Activated T-helper 17 cell treated with anti-CD3 and anti-CD28 coated beads, Interleukin-2, amount 50 U/mL, for 72 hours (primary cell): Measurements from ENCODE around the gene SIRT6. TPM values are rescaled to one million over a fixed set of nuclear protein-coding genes. Genes with fewer than 3 reads are reported as not detected.

ENCODE experiments used
- ATAC-seq: fragments of 150-1000 bp; cut with Tn5 transposase; replicated peaks from 2 replicates; pipeline ENCODE4 v1.10.0; 2021; ENCODE audit warnings: mild to moderate bottlenecking, moderate library complexity
- H3K27ac Mint-ChIP-seq: one replicate; pipeline ENCODE4 v1.8.0; 2022; ENCODE audit warnings: mixed read lengths
- H3K27me3 Mint-ChIP-seq: one replicate; pipeline ENCODE4 v1.8.0; 2022; ENCODE audit warnings: mixed read lengths
- H3K36me3 Mint-ChIP-seq: one replicate; pipeline ENCODE4 v1.8.0; 2022; ENCODE audit warnings: low read depth, mild to moderate bottlenecking, mixed read lengths
- H3K4me1 Mint-ChIP-seq: one replicate; pipeline ENCODE4 v1.8.0; 2022; ENCODE audit warnings: mixed read lengths
- H3K4me3 Mint-ChIP-seq: one replicate; pipeline ENCODE4 v1.8.0; 2022; ENCODE audit warnings: mild to moderate bottlenecking, mixed read lengths
- H3K9me3 Mint-ChIP-seq: one replicate; pipeline ENCODE4 v1.8.0; 2022; ENCODE audit warnings: mixed read lengths
- total RNA-seq, 2 donors: library from RNA; stranded (reverse); gene quantifications; one replicate each; pipeline ENCODE4 v1.2.3, GENCODE V29; 2022

SIRT6 gene
- total RNA-seq, 2 donors from 2014 or later: 37.9 to 38.9 TPM

GRCh38 chr19:4213116-4213515 is 30.8 kb upstream of the SIRT6 start:
- Mint-ChIP-seq H3K27ac (no peak overlapping the region), H3K9me3 (no peaks in the 10 kb centered on the region), H3K27me3 (peaks cover 3% of the 10 kb centered on the region), H3K4me3 (no peak overlapping the region), H3K4me1 (peaks cover 9% of the 10 kb centered on the region), H3K36me3 (no peaks in the 10 kb centered on the region)
- ATAC-seq: no peak

- no peak overlapping the region for H3K4me3 Mint-ChIP-seq
- ATAC-seq: no peak
- no peaks in the 10 kb centered on the region for H3K36me3 Mint-ChIP-seq
Measured at GRCh38 chr19:4210166-4210731, 27.9 kb upstream of the SIRT6 start.

DNA sequence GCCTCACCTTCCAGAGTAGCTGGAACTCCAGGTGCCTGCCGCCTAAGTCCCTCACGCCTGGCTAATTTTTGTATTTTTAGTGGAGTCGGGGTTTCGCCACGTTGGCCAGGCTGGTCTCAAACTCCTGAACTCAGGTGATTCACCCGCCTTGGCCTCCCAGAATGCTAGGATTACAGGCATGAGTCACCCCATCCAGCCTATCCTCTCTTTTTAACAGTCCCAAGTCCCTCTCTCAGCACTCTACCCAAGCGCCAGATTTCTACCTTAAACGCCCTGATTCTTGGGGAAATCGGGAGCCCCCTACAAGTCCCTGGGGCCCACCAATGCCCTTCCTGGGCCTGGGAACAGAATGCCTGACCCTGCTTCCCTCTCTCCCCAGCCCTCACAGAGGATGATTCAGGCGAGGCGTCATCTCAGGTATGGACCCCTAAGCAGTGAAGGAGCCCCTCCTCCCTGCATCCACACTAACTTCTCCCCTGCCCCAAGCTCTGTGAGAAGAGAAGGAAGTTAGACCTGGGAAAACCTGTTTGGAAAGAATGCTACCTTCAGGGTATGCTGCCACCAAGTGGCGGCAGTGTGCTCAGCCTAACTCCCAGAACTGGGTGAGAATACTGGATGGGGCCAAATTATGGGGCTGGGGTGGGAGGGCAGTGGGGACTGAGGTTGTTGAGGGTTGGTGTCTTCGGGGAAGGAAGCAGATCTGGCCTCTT is 26.2 kb upstream of the SIRT6 start:
- no peak overlapping the region for H3K4me3 Mint-ChIP-seq
- no peaks in the 10 kb centered on the region for H3K36me3 Mint-ChIP-seq
- no peak overlapping the region for H3K27ac Mint-ChIP-seq
- peaks cover 3% of the 10 kb centered on the region for H3K27me3 Mint-ChIP-seq
- ATAC-seq: peak; percentile 37
- no peaks in the 10 kb centered on the region for H3K4me1 Mint-ChIP-seq
- no peaks in the 10 kb centered on the region for H3K9me3 Mint-ChIP-seq

More at GRCh38 chr19:4210166-4210731, 27.9 kb upstream of the SIRT6 start:
- Mint-ChIP-seq H3K4me1 (peaks cover 9% of the 10 kb centered on the region), H3K27me3 (peaks cover 3% of the 10 kb centered on the region), H3K27ac (no peak overlapping the region), H3K9me3 (no peaks in the 10 kb centered on the region)

DNA sequence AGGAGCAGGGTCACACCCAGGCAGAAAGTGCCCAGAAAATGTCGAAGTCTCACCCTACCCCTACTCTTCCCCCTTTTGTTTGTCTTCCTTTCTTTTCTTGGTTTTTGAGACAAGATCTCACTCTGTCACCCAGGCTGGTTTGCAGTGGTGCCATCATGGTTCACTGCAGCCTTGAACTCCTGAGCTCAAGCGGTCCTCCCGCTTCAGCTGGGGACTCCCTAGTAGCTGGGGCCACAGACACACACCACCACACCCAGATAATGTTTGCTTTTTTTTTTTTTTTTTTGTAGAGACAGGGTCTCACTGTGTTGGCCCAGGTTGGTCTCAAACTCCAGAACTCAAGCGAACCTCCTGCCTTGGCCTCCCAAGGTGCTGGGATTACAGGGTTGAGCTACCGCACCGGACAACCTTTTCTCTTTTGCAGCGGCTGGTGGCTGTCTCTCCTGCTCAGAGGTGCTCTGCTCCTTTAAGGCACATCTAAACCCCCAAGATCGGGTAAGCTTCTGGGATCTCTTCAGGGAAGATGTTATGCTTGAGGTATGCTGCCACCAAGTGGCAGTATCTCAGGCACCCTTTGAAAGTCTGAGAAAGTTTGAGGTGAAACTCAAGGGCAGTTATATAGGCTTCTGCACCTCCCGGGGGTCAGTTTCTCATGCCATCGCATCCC is 24.6 kb upstream of the SIRT6 start:
- Mint-ChIP-seq H3K4me1 (no peaks in the 10 kb centered on the region), H3K9me3 (no peaks in the 10 kb centered on the region), H3K27ac (no peak overlapping the region), H3K36me3 (no peaks in the 10 kb centered on the region), H3K4me3 (no peak overlapping the region), H3K27me3 (no peaks in the 10 kb centered on the region)
- ATAC-seq: no peak

GRCh38 chr19:4201798-4202197 is 19.4 kb upstream of the SIRT6 start:
- H3K4me3 Mint-ChIP-seq: no peak overlapping the region
- H3K36me3 Mint-ChIP-seq: no peaks in the 10 kb centered on the region
- H3K4me1 Mint-ChIP-seq: peaks cover 13% of the 10 kb centered on the region
- peaks cover 22% of the 10 kb centered on the region for H3K27me3 Mint-ChIP-seq
- H3K27ac Mint-ChIP-seq: no peak overlapping the region
- no peaks in the 10 kb centered on the region for H3K9me3 Mint-ChIP-seq
- no peak for ATAC-seq

- Mint-ChIP-seq H3K4me1 (peaks cover 13% of the 10 kb centered on the region), H3K27ac (no peak overlapping the region), H3K27me3 (peaks cover 26% of the 10 kb centered on the region), H3K36me3 (no peaks in the 10 kb centered on the region), H3K4me3 (no peak overlapping the region), H3K9me3 (no peaks in the 10 kb centered on the region)
- ATAC-seq: no peak
Measured at GRCh38 chr19:4200940-4201542, 18.7 kb upstream of the SIRT6 start.

GRCh38 chr19:4199699-4200293 is 17.4 kb upstream of the SIRT6 start:
- Mint-ChIP-seq H3K27ac (no peak overlapping the region), H3K36me3 (no peaks in the 10 kb centered on the region), H3K9me3 (no peaks in the 10 kb centered on the region), H3K4me3 (no peak overlapping the region), H3K4me1 (peaks cover 13% of the 10 kb centered on the region), H3K27me3 (peaks cover 32% of the 10 kb centered on the region)
- ATAC-seq: no peak

GRCh38 chr19:4198467-4199126 is 16.2 kb upstream of the SIRT6 start:
- H3K9me3 Mint-ChIP-seq: no peaks in the 10 kb centered on the region
- H3K27ac Mint-ChIP-seq: no peak overlapping the region
- ATAC-seq: no peak
- peaks cover 13% of the 10 kb centered on the region for H3K4me1 Mint-ChIP-seq
- H3K4me3 Mint-ChIP-seq: no peak overlapping the region
- H3K36me3 Mint-ChIP-seq: no peaks in the 10 kb centered on the region
- peaks cover 39% of the 10 kb centered on the region for H3K27me3 Mint-ChIP-seq

DNA sequence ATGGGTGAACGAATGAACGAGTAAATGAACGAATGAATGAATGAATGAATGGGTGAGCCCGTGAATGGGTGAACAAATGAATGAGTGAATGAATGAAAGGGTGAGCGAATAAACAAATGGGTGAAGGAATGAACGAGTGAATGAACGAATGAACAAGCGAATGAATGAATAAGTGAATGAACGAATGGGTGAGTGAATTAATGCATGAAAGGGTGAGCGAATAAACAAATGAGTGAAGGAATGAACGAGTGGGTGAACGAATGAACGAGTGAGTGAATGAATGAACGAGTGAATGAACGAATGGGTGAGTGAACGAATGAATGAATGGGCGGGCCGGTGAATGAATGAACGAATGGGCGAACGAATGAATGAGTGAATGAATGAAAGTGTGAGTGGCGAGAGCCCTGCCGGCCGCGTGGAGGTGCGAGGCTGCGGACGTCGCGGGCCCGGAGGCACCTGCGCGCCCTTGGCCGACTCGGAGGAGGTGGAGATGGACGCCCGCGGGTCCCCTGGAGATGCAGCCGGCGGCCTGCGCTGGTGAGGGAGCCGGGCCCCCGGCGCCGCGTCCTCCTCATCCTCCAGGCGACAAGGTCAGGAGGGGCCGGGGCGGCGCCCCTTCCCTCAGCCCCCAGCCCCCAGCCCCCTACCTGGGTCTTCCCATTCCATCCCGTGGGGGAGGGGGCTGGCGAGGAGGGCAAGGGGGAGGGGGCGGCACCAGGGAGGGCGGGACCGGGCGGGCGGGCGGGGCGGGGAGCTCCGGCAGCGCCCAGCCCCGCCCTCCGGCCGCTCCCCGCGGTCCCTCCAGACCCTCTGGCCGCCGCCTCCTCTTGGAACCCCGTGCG is 15.5 kb upstream of the SIRT6 start:
- H3K9me3 Mint-ChIP-seq: no peaks in the 10 kb centered on the region
- H3K27ac Mint-ChIP-seq: no peak overlapping the region
- H3K4me1 Mint-ChIP-seq: peaks cover 13% of the 10 kb centered on the region
- ATAC-seq: no peak
- peaks cover 43% of the 10 kb centered on the region for H3K27me3 Mint-ChIP-seq
- no peaks in the 10 kb centered on the region for H3K36me3 Mint-ChIP-seq
- H3K4me3 Mint-ChIP-seq: no peak overlapping the region

GRCh38 chr19:4197228-4197624 is 14.9 kb upstream of the SIRT6 start:
- ATAC-seq: no peak
- Mint-ChIP-seq H3K27ac (no peak overlapping the region), H3K4me3 (no peak overlapping the region), H3K4me1 (peaks cover 13% of the 10 kb centered on the region), H3K9me3 (no peaks in the 10 kb centered on the region), H3K36me3 (no peaks in the 10 kb centered on the region), H3K27me3 (peaks cover 43% of the 10 kb centered on the region)

- no peak for ATAC-seq
- Mint-ChIP-seq H3K9me3 (no peaks in the 10 kb centered on the region), H3K36me3 (no peaks in the 10 kb centered on the region), H3K27ac (no peak overlapping the region), H3K4me3 (no peak overlapping the region), H3K4me1 (peaks cover 13% of the 10 kb centered on the region), H3K27me3 (peaks cover 43% of the 10 kb centered on the region)
Measured at GRCh38 chr19:4196587-4197148, 14.3 kb upstream of the SIRT6 start.

DNA sequence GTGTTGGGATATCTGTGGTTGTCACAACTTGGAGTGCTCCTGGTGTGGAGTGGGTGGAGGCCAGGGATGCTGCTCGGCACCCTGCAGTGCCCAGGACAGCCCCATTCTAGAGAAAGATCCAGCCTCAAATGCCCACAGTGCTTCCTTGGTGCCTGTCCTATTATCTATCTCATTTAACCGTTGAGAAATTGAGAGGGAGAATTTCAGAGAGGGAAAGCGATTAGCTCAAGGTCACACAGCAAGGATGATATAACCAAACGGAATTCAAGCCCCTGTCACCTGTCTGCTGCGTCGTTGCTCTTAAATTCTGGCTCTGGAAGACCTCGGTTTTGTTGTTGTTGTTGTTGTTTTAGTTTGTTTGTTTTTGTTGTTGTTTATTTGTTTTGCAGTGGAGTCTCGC is 13.6 kb upstream of the SIRT6 start:
- Mint-ChIP-seq H3K4me1 (peaks cover 13% of the 10 kb centered on the region), H3K36me3 (no peaks in the 10 kb centered on the region), H3K27ac (no peak overlapping the region), H3K27me3 (peaks cover 42% of the 10 kb centered on the region), H3K4me3 (no peak overlapping the region), H3K9me3 (no peaks in the 10 kb centered on the region)
- no peak for ATAC-seq

GRCh38 chr19:4194353-4194752 is 12.0 kb upstream of the SIRT6 start:
- no peak overlapping the region for H3K4me3 Mint-ChIP-seq
- H3K4me1 Mint-ChIP-seq: peaks cover 13% of the 10 kb centered on the region
- no peaks in the 10 kb centered on the region for H3K36me3 Mint-ChIP-seq
- H3K27ac Mint-ChIP-seq: no peak overlapping the region
- no peak for ATAC-seq
- peaks cover 38% of the 10 kb centered on the region for H3K27me3 Mint-ChIP-seq
- no peaks in the 10 kb centered on the region for H3K9me3 Mint-ChIP-seq
